GM12892 (cell line): ENCODE measurements around the gene UBP1.
"Not testable (repeated sequence)": the region's sequence is repeated elsewhere in the genome, so short reads cannot be mapped to it uniquely, and the experiment has no call there.

Source experiments
- POLR2A ChIP-seq: IDR thresholded peaks from 2 replicates; pipeline ENCODE4 v1.6.1; 2011; ENCODE audit warnings: low read depth, low read length, control low read depth
- TAF1 ChIP-seq: IDR thresholded peaks from 2 replicates; pipeline ENCODE4 v1.6.1; 2011; ENCODE audit warnings: low read depth, mild to moderate bottlenecking, control low read depth, low read length, borderline replicate concordance

GRCh38 chr3:33451994-33452393 lies 11.8 kb upstream of the UBP1 start:
- TF ChIP-seq POLR2A, TAF1: not testable (repeated sequence)
